ENCODE measurements around the gene SEMA4G. TPM values are rescaled to one million over a fixed set of nuclear protein-coding genes. Genes with fewer than 3 reads are reported as not detected.

The SEMA4G gene
- total and polyA plus RNA-seq, 2 of the 13 experiments (the other 11 are each of a cell fraction or from before 2014, with no cell fraction given) = 46.2 to 207 TPM

DNA sequence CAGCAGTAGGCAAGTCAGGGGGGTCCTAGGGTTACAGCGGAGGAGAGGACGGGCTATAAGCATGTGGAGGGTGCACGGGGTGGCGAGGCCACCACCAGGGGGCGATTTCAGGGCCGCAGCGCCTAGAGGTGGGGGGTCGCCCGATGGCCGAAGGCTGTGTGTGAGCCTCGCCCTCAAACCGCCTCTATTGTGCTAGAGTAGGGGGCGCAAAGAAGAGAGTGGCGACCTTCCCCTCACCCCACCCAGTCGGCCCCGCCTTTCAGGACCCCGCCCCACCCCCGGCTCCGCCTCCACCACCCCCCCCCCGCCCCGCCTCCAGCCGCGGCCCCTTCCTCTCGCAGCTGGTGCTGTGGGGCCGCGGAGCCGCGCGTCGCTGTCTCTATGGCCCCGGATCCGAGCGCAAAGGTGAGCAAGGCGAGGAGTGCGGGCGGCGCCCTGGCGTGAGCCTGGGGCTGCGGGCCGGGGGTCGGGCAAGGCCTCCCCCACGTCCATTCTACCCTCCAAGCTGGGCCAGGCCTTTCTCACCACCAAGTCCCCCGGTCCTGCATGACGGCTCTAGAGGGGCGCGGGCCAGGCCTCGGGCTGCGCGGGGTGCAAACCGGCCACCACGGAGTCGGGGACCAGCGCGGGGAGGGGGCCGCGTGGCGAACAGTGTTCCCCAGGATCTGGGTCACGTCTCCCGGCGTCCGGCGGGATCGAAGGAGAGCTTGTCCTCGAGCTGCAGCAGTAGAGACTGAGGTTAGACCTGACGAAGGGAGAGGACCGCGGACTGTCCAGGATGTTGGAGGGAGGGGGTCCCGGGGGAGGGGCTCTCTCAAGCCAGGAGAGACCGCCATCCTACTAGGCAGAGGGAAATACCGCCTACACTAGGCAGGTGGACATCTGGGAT, at the start of gene SEMA4G (continued):
- TF ChIP-seq, protein P1, sequence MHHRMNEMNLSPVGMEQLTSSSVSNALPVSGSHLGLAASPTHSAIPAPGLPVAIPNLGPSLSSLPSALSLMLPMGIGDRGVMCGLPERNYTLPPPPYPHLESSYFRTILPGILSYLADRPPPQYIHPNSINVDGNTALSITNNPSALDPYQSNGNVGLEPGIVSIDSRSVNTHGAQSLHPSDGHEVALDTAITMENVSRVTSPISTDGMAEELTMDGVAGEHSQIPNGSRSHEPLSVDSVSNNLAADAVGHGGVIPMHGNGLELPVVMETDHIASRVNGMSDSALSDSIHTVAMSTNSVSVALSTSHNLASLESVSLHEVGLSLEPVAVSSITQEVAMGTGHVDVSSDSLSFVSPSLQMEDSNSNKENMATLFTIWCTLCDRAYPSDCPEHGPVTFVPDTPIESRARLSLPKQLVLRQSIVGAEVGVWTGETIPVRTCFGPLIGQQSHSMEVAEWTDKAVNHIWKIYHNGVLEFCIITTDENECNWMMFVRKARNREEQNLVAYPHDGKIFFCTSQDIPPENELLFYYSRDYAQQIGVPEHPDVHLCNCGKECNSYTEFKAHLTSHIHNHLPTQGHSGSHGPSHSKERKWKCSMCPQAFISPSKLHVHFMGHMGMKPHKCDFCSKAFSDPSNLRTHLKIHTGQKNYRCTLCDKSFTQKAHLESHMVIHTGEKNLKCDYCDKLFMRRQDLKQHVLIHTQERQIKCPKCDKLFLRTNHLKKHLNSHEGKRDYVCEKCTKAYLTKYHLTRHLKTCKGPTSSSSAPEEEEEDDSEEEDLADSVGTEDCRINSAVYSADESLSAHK (CRISPR knock-in tag; IDR thresholded peaks at IDR 0.05; ENCODE audit: borderline replicate concordance) = no peak
- TF ChIP-seq SP140L (CRISPR knock-in tag; IDR thresholded peaks at IDR 0.05; ENCODE audit: borderline replicate concordance) (no peak), KLF12 (CRISPR knock-in tag; IDR thresholded peaks at IDR 0.05; ENCODE audit: borderline replicate concordance) (peak; percentile 82; the same call in 1 of the 2 replicates), NR2C2 (CRISPR knock-in tag; IDR thresholded peaks at IDR 0.05; ENCODE audit: borderline replicate concordance) (0 out of 2 replicates have a peak, but pooled peaks have one; percentile 49), YEATS4 (CRISPR knock-in tag; IDR thresholded peaks at IDR 0.05; ENCODE audit: borderline replicate concordance) (peak; percentile 49), GPN1 (CRISPR knock-in tag; IDR thresholded peaks at IDR 0.05; ENCODE audit: borderline replicate concordance) (no peak), DMAP1 (CRISPR knock-in tag; IDR thresholded peaks at IDR 0.05) (peak; percentile 51; the same call in 1 of the 2 replicates)
- TF ChIP-seq, protein P2, sequence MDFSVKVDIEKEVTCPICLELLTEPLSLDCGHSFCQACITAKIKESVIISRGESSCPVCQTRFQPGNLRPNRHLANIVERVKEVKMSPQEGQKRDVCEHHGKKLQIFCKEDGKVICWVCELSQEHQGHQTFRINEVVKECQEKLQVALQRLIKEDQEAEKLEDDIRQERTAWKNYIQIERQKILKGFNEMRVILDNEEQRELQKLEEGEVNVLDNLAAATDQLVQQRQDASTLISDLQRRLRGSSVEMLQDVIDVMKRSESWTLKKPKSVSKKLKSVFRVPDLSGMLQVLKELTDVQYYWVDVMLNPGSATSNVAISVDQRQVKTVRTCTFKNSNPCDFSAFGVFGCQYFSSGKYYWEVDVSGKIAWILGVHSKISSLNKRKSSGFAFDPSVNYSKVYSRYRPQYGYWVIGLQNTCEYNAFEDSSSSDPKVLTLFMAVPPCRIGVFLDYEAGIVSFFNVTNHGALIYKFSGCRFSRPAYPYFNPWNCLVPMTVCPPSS (IDR thresholded peaks at IDR 0.05) = no peak
- TF ChIP-seq, protein P3, sequence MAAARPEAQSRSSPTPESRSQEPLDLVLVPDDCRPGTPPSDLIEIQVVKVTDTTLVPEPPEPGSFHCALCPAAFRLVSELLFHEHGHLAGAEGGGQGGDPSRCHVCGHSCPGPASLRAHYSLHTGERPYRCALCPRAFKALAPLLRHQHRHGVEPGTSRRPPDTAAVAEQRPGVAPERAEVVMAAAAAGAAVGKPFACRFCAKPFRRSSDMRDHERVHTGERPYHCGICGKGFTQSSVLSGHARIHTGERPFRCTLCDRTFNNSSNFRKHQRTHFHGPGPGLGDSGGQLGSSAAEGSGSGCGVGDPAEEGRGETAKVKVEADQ (CRISPR knock-in tag; IDR thresholded peaks at IDR 0.05; ENCODE audit: borderline replicate concordance) = peak; percentile 28; the same call in 1 of the 2 replicates
- TF ChIP-seq, protein P4, sequence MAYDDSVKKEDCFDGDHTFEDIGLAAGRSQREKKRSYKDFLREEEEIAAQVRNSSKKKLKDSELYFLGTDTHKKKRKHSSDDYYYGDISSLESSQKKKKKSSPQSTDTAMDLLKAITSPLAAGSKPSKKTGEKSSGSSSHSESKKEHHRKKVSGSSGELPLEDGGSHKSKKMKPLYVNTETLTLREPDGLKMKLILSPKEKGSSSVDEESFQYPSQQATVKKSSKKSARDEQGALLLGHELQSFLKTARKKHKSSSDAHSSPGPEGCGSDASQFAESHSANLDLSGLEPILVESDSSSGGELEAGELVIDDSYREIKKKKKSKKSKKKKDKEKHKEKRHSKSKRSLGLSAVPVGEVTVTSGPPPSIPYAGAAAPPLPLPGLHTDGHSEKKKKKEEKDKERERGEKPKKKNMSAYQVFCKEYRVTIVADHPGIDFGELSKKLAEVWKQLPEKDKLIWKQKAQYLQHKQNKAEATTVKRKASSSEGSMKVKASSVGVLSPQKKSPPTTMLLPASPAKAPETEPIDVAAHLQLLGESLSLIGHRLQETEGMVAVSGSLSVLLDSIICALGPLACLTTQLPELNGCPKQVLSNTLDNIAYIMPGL (CRISPR knock-in tag; IDR thresholded peaks at IDR 0.05; ENCODE audit: borderline replicate concordance in 1 of 2, low read depth in 1 of 2) = peak; percentile 70 to 90
